ENCODE data around the gene GPC2. TPM values are rescaled to one million over a fixed set of nuclear protein-coding genes. Genes with fewer than 3 reads are reported as not detected.
A peak's percentile ranks its signal among the peaks of the same experiment; 100 is the strongest.

GPC2 gene
- total RNA-seq, 1 experiment from 2014 or later = 45.2 TPM

DNA sequence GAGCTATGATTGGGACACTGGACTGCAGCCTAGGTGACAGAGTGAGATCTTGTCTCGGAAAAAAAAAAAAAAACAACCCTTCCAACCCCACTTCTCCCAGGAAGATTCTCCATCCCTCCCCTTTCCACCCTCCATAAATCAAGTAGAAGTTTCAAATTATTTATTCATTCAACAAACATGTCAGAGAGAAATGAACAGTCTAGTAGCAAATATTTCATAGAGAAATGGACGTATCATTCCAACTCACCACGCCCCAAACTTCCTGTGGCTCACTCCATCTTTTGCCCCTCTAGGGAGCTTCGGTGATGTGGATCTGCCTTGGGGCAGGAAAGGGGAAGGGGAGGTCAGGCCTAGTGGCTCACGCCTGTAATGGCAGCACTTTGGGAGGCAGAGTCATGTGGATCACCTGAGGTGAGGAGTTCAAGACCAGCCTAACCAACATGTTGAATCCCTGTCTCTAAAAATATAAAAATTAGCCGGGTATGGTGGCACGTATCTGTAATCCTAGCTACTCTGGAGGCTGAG is 18.0 kb downstream of the GPC2 start:
- Histone ChIP-seq H4K5ac (ENCODE audit: insufficient read length, low read depth, low read length) (no peak overlapping the region), H3K4ac (ENCODE audit: low read depth, low read length) (no peak overlapping the region), H3K9me3 (ENCODE audit: control insufficient read depth, low read depth, low read length) (no peaks in the 10 kb centered on the region), H3K79me2 (ENCODE audit: insufficient read depth, low read length) (no peaks in the 10 kb centered on the region), H3K56ac (ENCODE audit: insufficient read length, low read depth, low read length) (no peak overlapping the region), H3T11ph (ENCODE audit: low read length) (no peak overlapping the region), H2BK5ac (ENCODE audit: insufficient read length, low read length) (no peak overlapping the region), H3K4me2 (ENCODE audit: insufficient read depth, insufficient read length, low read length) (peak overlapping the region; percentile 41), H2BK15ac (ENCODE audit: low read depth, low read length) (no peak overlapping the region), H3K79me1 (ENCODE audit: insufficient read depth, low read depth, low read length, poor library complexity, severe bottlenecking) (peaks cover 2% of the 10 kb centered on the region), H2AFZ (ENCODE audit: low read length) (no peak overlapping the region), H2BK120ac (ENCODE audit: low read depth, low read length, poor library complexity, severe bottlenecking) (no peak overlapping the region), H3K23ac (ENCODE audit: insufficient read length, low read depth, low read length) (no peak overlapping the region), H4K8ac (replicated peaks; ENCODE audit: insufficient read length, low read depth, low read length) (no peak overlapping the region), H3K23me2 (ENCODE audit: insufficient read length, low read depth, low read length, poor library complexity, severe bottlenecking) (peaks cover 10% of the 10 kb centered on the region), H3K14ac (ENCODE audit: insufficient read depth, low read length) (no peak overlapping the region), H3K18ac (ENCODE audit: insufficient read length, low read depth, low read length) (no peak overlapping the region), H2BK12ac (ENCODE audit: insufficient read length, low read depth, low read length) (no peak overlapping the region), H2AK5ac (ENCODE audit: insufficient read length, low read length) (no peak overlapping the region), H4K91ac (ENCODE audit: insufficient read length, low read depth, low read length) (no peak overlapping the region), H3K27me3 (ENCODE audit: insufficient read depth, low read length) (no peaks in the 10 kb centered on the region), H4K20me1 (ENCODE audit: control insufficient read depth, insufficient read depth, insufficient read length) (no peaks in the 10 kb centered on the region), H2BK20ac (ENCODE audit: low read depth, low read length, poor library complexity, severe bottlenecking) (no peak overlapping the region), H3K27ac (ENCODE audit: insufficient read length, low read depth, low read length) (no peak overlapping the region), H3K4me1 (ENCODE audit: insufficient read depth, low read length) (no peaks in the 10 kb centered on the region; the same call in 1 of the 2 replicates), H3K9ac (ENCODE audit: extremely low read depth, insufficient read length, low read length) (no peak overlapping the region)
- no peaks in the 10 kb centered on the region; the same call in none of the 2 replicates for H3K27me3 Mint-ChIP-seq (ENCODE audit: low read depth)
- no peaks in the 10 kb centered on the region for H3K9me3 Mint-ChIP-seq
- DNase-seq = peak; percentile 51
- no CpG with 5 or more reads among the region's 7 CpGs for WGBS (ENCODE audit: extremely low coverage, insufficient read length, low lambda C conversion rate)
- TF ChIP-seq, protein P1, sequence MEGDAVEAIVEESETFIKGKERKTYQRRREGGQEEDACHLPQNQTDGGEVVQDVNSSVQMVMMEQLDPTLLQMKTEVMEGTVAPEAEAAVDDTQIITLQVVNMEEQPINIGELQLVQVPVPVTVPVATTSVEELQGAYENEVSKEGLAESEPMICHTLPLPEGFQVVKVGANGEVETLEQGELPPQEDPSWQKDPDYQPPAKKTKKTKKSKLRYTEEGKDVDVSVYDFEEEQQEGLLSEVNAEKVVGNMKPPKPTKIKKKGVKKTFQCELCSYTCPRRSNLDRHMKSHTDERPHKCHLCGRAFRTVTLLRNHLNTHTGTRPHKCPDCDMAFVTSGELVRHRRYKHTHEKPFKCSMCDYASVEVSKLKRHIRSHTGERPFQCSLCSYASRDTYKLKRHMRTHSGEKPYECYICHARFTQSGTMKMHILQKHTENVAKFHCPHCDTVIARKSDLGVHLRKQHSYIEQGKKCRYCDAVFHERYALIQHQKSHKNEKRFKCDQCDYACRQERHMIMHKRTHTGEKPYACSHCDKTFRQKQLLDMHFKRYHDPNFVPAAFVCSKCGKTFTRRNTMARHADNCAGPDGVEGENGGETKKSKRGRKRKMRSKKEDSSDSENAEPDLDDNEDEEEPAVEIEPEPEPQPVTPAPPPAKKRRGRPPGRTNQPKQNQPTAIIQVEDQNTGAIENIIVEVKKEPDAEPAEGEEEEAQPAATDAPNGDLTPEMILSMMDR (conservative IDR thresholded peaks at IDR 0.05) = no peak
- peaks cover 16 to 26% of the 10 kb centered on the region in 2 experiments for H3K4me1 Mint-ChIP-seq
- peaks cover 12 to 30% (median 29%) of the 10 kb centered on the region in 3 experiments; a peak in 6 of 7 replicates for H3K36me3 Mint-ChIP-seq (ENCODE audit: insufficient read depth in 1 of 3, low read depth in 3 of 3)
- H3K27ac Mint-ChIP-seq = peak overlapping the region; percentile 59 to 84 (median 64); a peak in 4 of 7 replicates
- H3K4me3 Mint-ChIP-seq = peak overlapping the region; percentile 75 to 83

Measured in H9 (cell line).